GM18951 (cell line): ENCODE data around the gene KRT83.

ENCODE experiments used
- POLR2A ChIP-seq: IDR thresholded peaks from 4 replicates; pipeline ENCODE4 v1.6.1; 2011; ENCODE audit warnings: mild to moderate bottlenecking; ENCODE audit not compliant: insufficient read length, insufficient read depth; ENCODE audit errors: extremely low read depth
- in situ Hi-C: fragments of 300-500 bp; cut with MboI; formaldehyde crosslinking; loops from one replicate; pipeline ENCODE4 v1.12.0; 2022; ENCODE audit warnings: low sequenced_read_pairs, mixed read lengths, inconsistent platforms; ENCODE audit not compliant: unreplicated experiment

Gene KRT83

GRCh38 chr12:52270541-52271070 is 50.6 kb downstream of the KRT83 start:
- in situ Hi-C loops, result no loop called here
- TF ChIP-seq POLR2A, result no peak

- TF ChIP-seq POLR2A, result no peak
- in situ Hi-C loops, result no loop called here
These were observed 53.0 kb downstream of the KRT83 start for GRCh38 chr12:52268212-52268611.

- TF ChIP-seq POLR2A, result no peak
- in situ Hi-C loops, result no loop called here
These were observed 53.5 kb downstream of the KRT83 start for GRCh38 chr12:52267699-52268098.

- no peak for TF ChIP-seq POLR2A
- in situ Hi-C loops, result no loop called here
These were observed 53.9 kb downstream of the KRT83 start for GRCh38 chr12:52267266-52267665.

- no peak for TF ChIP-seq POLR2A
- in situ Hi-C loops, result no loop called here
These were observed 54.7 kb downstream of the KRT83 start for GRCh38 chr12:52266514-52266913.

GRCh38 chr12:52264435-52264825 is 56.8 kb downstream of the KRT83 start:
- TF ChIP-seq POLR2A, result no peak
- in situ Hi-C loops, result no loop called here
